ENCODE measurements around the gene SRL. TPM values are rescaled to one million over a fixed set of nuclear protein-coding genes. Genes with fewer than 3 reads are reported as not detected.
A peak's percentile ranks its signal among the peaks of the same experiment; 100 is the strongest.

SRL gene
- total and polyA plus RNA-seq, 2 of the 13 experiments (the other 11 are each of a cell fraction or from before 2014, with no cell fraction given): 0.05 TPM; not detected in 1

DNA sequence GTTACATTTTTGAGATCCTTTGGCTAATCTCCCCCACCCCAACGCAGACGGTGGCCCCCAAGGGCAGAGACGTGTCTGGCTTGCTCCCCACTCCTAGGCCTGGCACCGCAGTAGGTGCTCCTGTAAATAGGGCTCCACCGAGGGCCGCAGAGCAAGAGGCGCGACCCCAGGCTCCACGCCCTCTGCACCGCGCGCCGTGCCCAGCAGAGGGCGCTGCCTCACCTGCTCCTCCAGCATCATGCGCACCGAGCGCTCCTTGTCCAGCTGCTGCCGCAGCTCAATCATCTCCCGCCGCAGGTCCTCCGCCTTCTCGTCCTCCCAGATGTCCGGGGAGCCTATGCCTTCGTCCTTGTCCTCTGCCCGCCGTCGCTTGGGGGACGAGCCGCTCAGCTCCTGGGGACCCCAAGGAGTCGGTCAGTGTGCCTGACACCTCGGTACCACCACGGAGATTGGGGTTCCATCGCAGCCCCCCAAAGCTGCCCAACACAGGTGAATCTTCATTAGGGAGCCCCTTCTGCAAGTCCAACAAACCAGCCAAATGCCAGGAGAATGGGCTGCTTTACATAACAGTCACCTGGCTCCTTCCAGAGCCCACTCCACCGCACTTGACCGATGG lies 19.8 kb upstream of the SRL start (continued):
- TF ChIP-seq ZNF333 (CRISPR knock-in tag; IDR thresholded peaks at IDR 0.05; ENCODE audit: borderline replicate concordance) (no peak), ZNF337 (CRISPR knock-in tag; IDR thresholded peaks at IDR 0.05; ENCODE audit: borderline replicate concordance, low read depth) (no peak), DNMT1 (CRISPR knock-in tag; IDR thresholded peaks at IDR 0.05) (no peak), U2AF2 (IDR thresholded peaks at IDR 0.05; ENCODE audit: low read depth, low read length) (no peak), FOXA1 (IDR thresholded peaks at IDR 0.05) (no peak), FOXA1 (CRISPR knock-in tag; IDR thresholded peaks at IDR 0.05) (0 out of 2 replicates have a peak, but pooled peaks have one; percentile 40), ZNF891 (CRISPR knock-in tag; IDR thresholded peaks at IDR 0.05) (0 out of 2 replicates have a peak, but pooled peaks have one; percentile 14), NFE2L1 (CRISPR knock-in tag; IDR thresholded peaks at IDR 0.05; ENCODE audit: borderline replicate concordance) (no peak), PPARG (CRISPR knock-in tag; conservative IDR thresholded peaks at IDR 0.05) (no peak), NFATC3 (CRISPR knock-in tag; IDR thresholded peaks at IDR 0.05) (no peak), ZNF768 (CRISPR knock-in tag; IDR thresholded peaks at IDR 0.05) (peak; percentile 25; the same call in 1 of the 2 replicates), HOXA3 (CRISPR knock-in tag; IDR thresholded peaks at IDR 0.05) (peak; percentile 92), ZNF33A (CRISPR knock-in tag; IDR thresholded peaks at IDR 0.05; ENCODE audit: borderline replicate concordance) (no peak), ZNF274 (CRISPR knock-in tag; IDR thresholded peaks at IDR 0.05) (no peak), SP2 (CRISPR knock-in tag; IDR thresholded peaks at IDR 0.05) (0 out of 2 replicates have a peak, but pooled peaks have one; percentile 34), ZNF75D (CRISPR knock-in tag; IDR thresholded peaks at IDR 0.05; ENCODE audit: borderline replicate concordance) (no peak), POGZ (CRISPR knock-in tag; IDR thresholded peaks at IDR 0.05) (peak; percentile 23; the same call in 1 of the 2 replicates), MIXL1 (CRISPR knock-in tag; IDR thresholded peaks at IDR 0.05) (no peak), DR1 (CRISPR knock-in tag; IDR thresholded peaks at IDR 0.05) (no peak), ZNF776 (CRISPR knock-in tag; IDR thresholded peaks at IDR 0.05) (no peak), ZNF598 (CRISPR knock-in tag; IDR thresholded peaks at IDR 0.05; ENCODE audit: borderline replicate concordance) (no peak), SALL1 (CRISPR knock-in tag; IDR thresholded peaks at IDR 0.05) (0 out of 2 replicates have a peak, but pooled peaks have one; percentile 26), ZNF263 (CRISPR knock-in tag; IDR thresholded peaks at IDR 0.05) (0 out of 2 replicates have a peak, but pooled peaks have one; percentile 41), ZMYM4 (CRISPR knock-in tag; IDR thresholded peaks at IDR 0.05) (no peak), SSRP1 (CRISPR knock-in tag; IDR thresholded peaks at IDR 0.05) (no peak), KDM2A (CRISPR knock-in tag; IDR thresholded peaks at IDR 0.05; ENCODE audit: borderline replicate concordance, low read depth) (peak; percentile 54; the same call in 1 of the 2 replicates), ZNF550 (CRISPR knock-in tag; IDR thresholded peaks at IDR 0.05; ENCODE audit: borderline replicate concordance) (no peak), MIER2 (CRISPR knock-in tag; IDR thresholded peaks at IDR 0.05) (no peak), RAD51 (IDR thresholded peaks at IDR 0.05; ENCODE audit: borderline replicate concordance) (no peak), FIP1L1 (IDR thresholded peaks at IDR 0.05; ENCODE audit: borderline replicate concordance, insufficient read depth, low read depth, low read length) (no peak)
- TF ChIP-seq, protein P1, sequence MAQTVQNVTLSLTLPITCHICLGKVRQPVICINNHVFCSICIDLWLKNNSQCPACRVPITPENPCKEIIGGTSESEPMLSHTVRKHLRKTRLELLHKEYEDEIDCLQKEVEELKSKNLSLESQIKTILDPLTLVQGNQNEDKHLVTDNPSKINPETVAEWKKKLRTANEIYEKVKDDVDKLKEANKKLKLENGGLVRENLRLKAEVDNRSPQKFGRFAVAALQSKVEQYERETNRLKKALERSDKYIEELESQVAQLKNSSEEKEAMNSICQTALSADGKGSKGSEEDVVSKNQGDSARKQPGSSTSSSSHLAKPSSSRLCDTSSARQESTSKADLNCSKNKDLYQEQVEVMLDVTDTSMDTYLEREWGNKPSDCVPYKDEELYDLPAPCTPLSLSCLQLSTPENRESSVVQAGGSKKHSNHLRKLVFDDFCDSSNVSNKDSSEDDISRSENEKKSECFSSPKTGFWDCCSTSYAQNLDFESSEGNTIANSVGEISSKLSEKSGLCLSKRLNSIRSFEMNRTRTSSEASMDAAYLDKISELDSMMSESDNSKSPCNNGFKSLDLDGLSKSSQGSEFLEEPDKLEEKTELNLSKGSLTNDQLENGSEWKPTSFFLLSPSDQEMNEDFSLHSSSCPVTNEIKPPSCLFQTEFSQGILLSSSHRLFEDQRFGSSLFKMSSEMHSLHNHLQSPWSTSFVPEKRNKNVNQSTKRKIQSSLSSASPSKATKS (CRISPR knock-in tag; IDR thresholded peaks at IDR 0.05): no peak
- TF ChIP-seq, protein P2, sequence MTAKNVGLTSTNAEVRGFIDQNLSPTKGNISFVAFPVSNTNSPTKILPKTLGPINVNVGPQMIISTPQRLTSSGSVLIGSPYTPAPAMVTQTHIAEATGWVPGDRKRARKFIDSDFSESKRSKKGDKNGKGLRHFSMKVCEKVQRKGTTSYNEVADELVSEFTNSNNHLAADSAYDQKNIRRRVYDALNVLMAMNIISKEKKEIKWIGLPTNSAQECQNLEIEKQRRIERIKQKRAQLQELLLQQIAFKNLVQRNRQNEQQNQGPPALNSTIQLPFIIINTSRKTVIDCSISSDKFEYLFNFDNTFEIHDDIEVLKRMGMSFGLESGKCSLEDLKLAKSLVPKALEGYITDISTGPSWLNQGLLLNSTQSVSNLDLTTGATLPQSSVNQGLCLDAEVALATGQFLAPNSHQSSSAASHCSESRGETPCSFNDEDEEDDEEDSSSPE (CRISPR knock-in tag; IDR thresholded peaks at IDR 0.05): no peak

All from HepG2 (cell line).